NCI-H345 treated with DMSO at 0.1 percent for 48 hours (cell line): ENCODE measurements around the gene VTN.
"Not testable (repeated sequence)": the region's sequence is repeated elsewhere in the genome, so short reads cannot be mapped to it uniquely, and the experiment has no call there.

ENCODE experiments used
- DNase-seq: peaks from one replicate; lab custom pipeline; 2025; ENCODE audit not compliant: unreplicated experiment; lab: John Stamatoyannopoulos, UW

VTN gene

GRCh38 chr17:28344011-28344410, 26.1 kb downstream of the VTN start:
- DNase-seq: no peak

GRCh38 chr17:28343491-28343932, 26.6 kb downstream of the VTN start:
- no peak for DNase-seq

- DNase-seq: no peak
These were observed 27.8 kb downstream of the VTN start for GRCh38 chr17:28342313-28342712.

- DNase-seq: no peak
These were observed 28.6 kb downstream of the VTN start for GRCh38 chr17:28341516-28341915.

- no peak for DNase-seq
These were observed 29.7 kb downstream of the VTN start for GRCh38 chr17:28340374-28340773.

- DNase-seq: no peak
These were observed 30.7 kb downstream of the VTN start for GRCh38 chr17:28339431-28339830.

GRCh38 chr17:28338769-28339212, 31.3 kb downstream of the VTN start:
- not testable (repeated sequence) for DNase-seq

- no peak for DNase-seq
These were observed 31.9 kb downstream of the VTN start for GRCh38 chr17:28338056-28338768.

- peak; percentile 17 for DNase-seq
These were observed 33.9 kb downstream of the VTN start for GRCh38 chr17:28335959-28336871.

GRCh38 chr17:28335201-28335958, 34.7 kb downstream of the VTN start, which contains the start of the genes IFT20 and TNFAIP1:
TSS of gene IFT20 (minus strand) at chr17:28335472. CDS start at chr17:28331985, 3,487 bp downstream.
TSS of gene TNFAIP1 (plus strand) at chr17:28335761. CDS start at chr17:28339522, 3,761 bp downstream.
- DNase-seq: peak; percentile 99

- DNase-seq: no peak
These were observed 35.4 kb downstream of the VTN start for GRCh38 chr17:28334666-28335200.

- no peak for DNase-seq
These were observed 35.9 kb downstream of the VTN start for GRCh38 chr17:28334171-28334570.

GRCh38 chr17:28333083-28333746, 36.9 kb downstream of the VTN start:
- no peak for DNase-seq

GRCh38 chr17:28331891-28332420, 38.2 kb downstream of the VTN start:
- DNase-seq: no peak

GRCh38 chr17:28330671-28331070, 39.4 kb downstream of the VTN start:
- DNase-seq: no peak

- DNase-seq: no peak
These were observed 41.8 kb downstream of the VTN start for GRCh38 chr17:28328325-28328724.

GRCh38 chr17:28327709-28328108, 42.4 kb downstream of the VTN start:
- no peak for DNase-seq

- DNase-seq: no peak
These were observed 43.0 kb downstream of the VTN start for GRCh38 chr17:28327031-28327607.

GRCh38 chr17:28326114-28326513, 44.0 kb downstream of the VTN start:
- DNase-seq: no peak

- no peak for DNase-seq
These were observed 44.9 kb downstream of the VTN start for GRCh38 chr17:28325211-28325610.
